ENCODE results near the gene NFRKB.

Gene NFRKB

DNA sequence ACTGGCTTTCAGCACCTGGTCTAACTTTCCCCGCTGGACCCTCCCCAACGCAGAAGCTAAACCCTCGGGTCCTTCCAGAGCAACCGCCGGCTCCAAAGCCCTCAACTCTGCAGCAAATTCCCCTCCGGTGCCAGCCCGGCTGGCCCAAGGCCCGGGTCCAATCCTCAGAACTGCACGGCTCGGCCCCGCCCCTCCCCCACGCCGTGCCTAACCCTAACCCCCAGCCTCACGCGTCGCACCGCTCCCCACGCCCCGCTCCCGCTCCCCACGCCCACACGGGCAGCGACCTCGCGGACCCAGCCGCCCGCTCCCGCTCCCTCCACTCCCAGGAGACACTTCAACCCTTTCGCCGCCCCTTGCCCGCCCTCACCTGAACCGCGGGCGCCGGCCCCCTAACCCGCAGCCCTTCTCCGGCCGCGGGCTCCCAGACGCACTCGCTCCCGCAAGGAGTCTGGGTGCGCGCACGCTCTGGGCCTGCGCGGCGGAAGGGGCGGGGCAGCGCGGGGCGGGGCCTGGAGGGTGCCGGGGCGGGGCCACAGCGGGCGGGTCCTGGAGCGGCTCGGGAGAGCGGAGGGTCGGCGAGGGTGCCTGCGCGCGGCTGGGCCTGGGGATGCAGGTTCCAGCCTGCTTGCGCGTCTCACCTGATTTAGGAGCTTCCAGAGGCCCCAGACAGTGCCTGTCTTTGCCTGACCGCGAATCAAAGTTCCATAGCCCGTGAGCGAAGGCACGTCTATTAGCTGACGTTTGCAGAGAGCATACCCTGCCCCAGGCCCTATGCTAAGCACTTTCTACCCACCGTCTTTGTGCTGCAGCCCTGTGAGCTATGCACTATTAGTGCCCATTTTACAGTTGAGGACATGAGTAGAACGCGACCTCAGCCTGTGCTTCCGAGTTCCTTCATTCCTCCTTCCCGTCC lies at the start of gene NFRKB:
Gene NFRKB (minus strand): TSS at position 453 of the 916 bp plus-strand sequence. CDS start 2,729 bp downstream, outside the sequence.
- peak; percentile 93 for DNase-seq (ENCODE audit: low spot score)

- no peak for DNase-seq (ENCODE audit: low spot score)
These were observed 49.3 kb upstream of the NFRKB start for GRCh38 chr11:129944696-129945095.

GRCh38 chr11:129943036-129943435 lies 47.7 kb upstream of the NFRKB start:
- DNase-seq (ENCODE audit: low spot score), result no peak

GRCh38 chr11:129939510-129939909 lies 44.1 kb upstream of the NFRKB start:
- DNase-seq (ENCODE audit: low spot score), result no peak

- no peak for DNase-seq (ENCODE audit: low spot score)
These were observed 43.4 kb upstream of the NFRKB start for GRCh38 chr11:129938764-129939163.

- no peak for DNase-seq (ENCODE audit: low spot score)
These were observed 42.3 kb upstream of the NFRKB start for GRCh38 chr11:129937592-129938238.

GRCh38 chr11:129935723-129936122 lies 40.3 kb upstream of the NFRKB start:
- DNase-seq (ENCODE audit: low spot score), result no peak

DNA sequence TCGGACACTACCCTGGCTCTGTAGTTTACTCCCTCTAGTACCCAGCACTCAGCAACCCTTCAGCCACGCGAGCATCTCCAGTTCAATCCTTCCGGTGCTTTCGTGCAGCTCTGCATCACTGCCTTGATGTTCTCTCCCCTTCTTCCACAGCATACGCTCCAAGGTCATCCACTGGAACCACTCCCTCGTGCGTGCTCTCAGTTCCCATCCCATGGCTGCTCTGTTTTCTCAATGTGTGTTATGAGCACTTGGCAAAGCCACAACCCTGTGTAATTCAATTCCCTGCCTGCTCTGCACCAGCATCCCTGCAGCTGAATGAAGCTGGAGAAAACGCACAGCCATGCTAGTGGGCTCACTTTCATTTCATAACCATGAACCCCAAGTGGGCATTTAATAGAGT lies 38.5 kb upstream of the NFRKB start:
- no peak for DNase-seq (ENCODE audit: low spot score)

GRCh38 chr11:129933262-129933661 lies 37.9 kb upstream of the NFRKB start:
- DNase-seq (ENCODE audit: low spot score), result no peak

- no peak for DNase-seq (ENCODE audit: low spot score)
These were observed 37.1 kb upstream of the NFRKB start for GRCh38 chr11:129932381-129933067.

DNA sequence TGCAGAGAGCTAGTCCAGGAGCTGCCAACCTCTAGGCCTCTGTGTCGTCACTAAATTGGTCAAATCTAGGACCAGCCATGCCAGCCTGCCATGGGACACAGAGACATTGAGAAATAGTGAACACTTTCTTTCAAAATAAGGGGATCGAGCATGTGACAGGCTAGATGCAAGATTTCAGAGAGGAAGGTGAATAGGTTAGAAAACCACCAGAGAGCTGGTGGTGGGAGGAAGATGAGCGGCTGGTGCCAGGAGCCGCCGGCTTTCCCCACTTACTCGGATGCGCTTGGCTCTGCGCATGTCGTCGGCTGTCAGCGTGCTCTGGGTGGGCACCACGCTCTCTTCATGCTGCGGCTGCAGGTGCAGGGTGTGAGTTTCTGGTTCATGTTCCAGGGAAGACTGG lies 35.4 kb upstream of the NFRKB start:
- DNase-seq (ENCODE audit: low spot score), result no peak

- no peak for DNase-seq (ENCODE audit: low spot score)
These were observed 34.9 kb upstream of the NFRKB start for GRCh38 chr11:129930296-129930695.

DNA sequence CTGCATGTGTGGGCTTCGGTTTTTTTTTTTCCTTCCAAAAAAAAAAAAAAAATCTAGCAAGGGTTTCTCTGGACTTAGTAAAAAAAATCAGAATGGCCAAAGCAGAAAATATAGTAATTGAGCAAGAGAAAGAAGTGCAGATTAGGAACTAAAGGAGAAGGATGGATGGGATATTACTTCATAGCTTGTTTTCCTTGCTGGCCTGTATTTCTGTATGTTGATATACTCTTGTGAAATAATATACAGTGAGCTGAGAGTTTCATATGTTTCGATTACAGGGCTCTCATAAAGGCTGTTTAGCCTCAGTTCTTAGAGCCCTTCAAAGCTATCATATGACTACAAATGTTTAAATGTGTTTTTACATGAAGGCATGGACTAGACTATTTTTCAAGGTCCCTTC lies 34.3 kb upstream of the NFRKB start:
- DNase-seq (ENCODE audit: low spot score), result no peak

GRCh38 chr11:129928923-129929692 lies 33.7 kb upstream of the NFRKB start:
- DNase-seq (ENCODE audit: low spot score), result no peak

- DNase-seq (ENCODE audit: low spot score), result no peak
These were observed 27.3 kb upstream of the NFRKB start for GRCh38 chr11:129922674-129923073.

DNA sequence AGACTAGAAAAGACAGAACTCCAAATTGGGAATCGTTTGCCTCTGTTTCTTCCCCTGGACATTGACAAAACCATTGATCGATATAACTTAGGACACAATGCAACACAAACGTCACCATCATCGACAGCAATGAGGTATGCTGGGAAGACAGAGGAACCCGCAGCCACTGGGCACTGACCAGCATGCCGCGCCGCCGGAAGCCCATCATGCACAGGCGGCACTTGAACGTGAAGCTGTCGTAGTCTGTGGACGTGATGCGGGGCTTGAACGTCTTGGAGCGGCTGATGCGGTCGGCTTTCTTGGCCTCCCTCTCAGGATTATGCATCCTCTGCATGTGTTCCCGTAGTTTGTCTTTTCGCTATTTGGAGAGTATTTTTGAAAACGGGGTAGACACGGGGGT lies 23.0 kb upstream of the NFRKB start:
- DNase-seq (ENCODE audit: low spot score), result no peak

- no peak for DNase-seq (ENCODE audit: low spot score)
These were observed 21.9 kb upstream of the NFRKB start for GRCh38 chr11:129917231-129917630.

DNA sequence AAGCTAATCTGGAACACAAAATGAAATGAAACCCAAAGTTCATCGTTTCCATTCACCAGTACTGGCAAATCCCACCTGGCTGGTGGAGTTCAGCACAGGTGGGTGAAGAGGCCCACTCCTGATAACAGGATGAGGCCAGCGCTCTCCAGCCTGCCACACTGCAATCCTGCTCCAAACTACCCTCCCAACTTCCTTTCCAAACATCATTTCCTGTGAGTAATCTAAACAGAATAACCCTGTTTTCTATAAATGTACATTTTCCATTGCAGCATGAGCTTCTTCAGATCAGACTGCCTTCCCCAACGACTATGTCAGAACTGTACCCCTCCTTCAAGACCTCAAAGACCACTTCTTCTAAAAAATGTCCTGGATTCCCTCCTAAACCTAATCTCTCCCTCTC lies 15.9 kb upstream of the NFRKB start:
- no peak for DNase-seq (ENCODE audit: low spot score)

DNA sequence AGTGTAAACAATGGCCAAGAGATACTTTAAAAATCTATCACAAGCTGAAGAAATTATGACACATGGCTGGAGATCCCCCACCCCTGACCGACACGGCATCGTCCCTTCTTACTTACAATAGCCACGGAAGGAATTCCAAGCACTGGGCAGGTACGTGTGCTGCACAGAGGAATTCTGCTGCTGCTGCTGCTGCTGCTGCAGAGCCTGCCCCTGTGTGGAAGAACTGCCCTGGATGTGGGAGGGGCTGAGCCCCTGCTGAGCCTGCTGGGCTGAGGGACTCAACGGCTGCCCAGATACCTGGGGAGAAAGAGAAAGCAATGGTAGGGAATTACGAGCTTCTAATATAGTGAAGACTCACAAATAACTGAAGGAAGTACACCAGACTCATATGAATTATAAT lies 15.0 kb upstream of the NFRKB start:
- no peak for DNase-seq (ENCODE audit: low spot score)

- DNase-seq (ENCODE audit: low spot score), result no peak
These were observed 10.0 kb upstream of the NFRKB start for GRCh38 chr11:129905402-129905801.

GRCh38 chr11:129896062-129896461 lies 684 bp upstream of the NFRKB start:
- DNase-seq (ENCODE audit: low spot score), result peak; percentile 15
